Lung (tissue), 12 donors: ENCODE data around the gene OR14A2. TPM values are rescaled to one million over a fixed set of nuclear protein-coding genes. Genes with fewer than 3 reads are reported as not detected.
"Not testable (repeated sequence)": the region's sequence is repeated elsewhere in the genome, so short reads cannot be mapped to it uniquely, and the experiment has no call there.

Source experiments
- ATAC-seq: fragments of 200-7000 bp; cut with Tn5 transposase; one replicate; pipeline ENCODE4 v1.9.1; 2020; ENCODE audit warnings: moderate number of reproducible peaks; ENCODE audit not compliant: insufficient read depth, low FRiP score
- DNase-seq, 3 donors: peaks; one replicate each; pipeline ENCODE4 v3.0.0-alpha.2; 2013 to 2017
- H3K27ac ChIP-seq, 2 donors: one replicate each; pipeline ENCODE4 v1.5.1; 2013; ENCODE audit warnings: mild to moderate bottlenecking in 2 of 2, moderate library complexity in 2 of 2, control low read depth in 1 of 2, inconsistent platforms in 1 of 2, low read depth in 1 of 2, low read length in 1 of 2
- H3K27me3 ChIP-seq, 3 donors: one replicate each; pipeline ENCODE4 v1.5.1; 2013; ENCODE audit warnings: low read length in 2 of 3; ENCODE audit not compliant: control insufficient read depth in 3 of 3, insufficient read depth in 3 of 3
- H3K36me3 ChIP-seq, 4 donors: one replicate each; pipeline ENCODE4 v1.5.1; 2013; ENCODE audit warnings: low read length in 4 of 4, mild to moderate bottlenecking in 1 of 4, moderate library complexity in 1 of 4; ENCODE audit not compliant: control insufficient read depth in 4 of 4, insufficient read depth in 4 of 4
- H3K4me1 ChIP-seq, 5 donors: one replicate each; pipeline ENCODE4 v1.5.1; 2013; ENCODE audit warnings: low read length in 5 of 5, mild to moderate bottlenecking in 2 of 5, moderate library complexity in 1 of 5; ENCODE audit not compliant: control insufficient read depth in 5 of 5, insufficient read depth in 5 of 5
- H3K4me3 ChIP-seq: one replicate; pipeline ENCODE4 v1.5.1; 2013; ENCODE audit warnings: mild to moderate bottlenecking, control low read depth, moderate library complexity
- H3K9ac ChIP-seq, 2 donors: one replicate each; pipeline ENCODE4 v1.5.1; 2013; ENCODE audit warnings: low read length in 2 of 2, control low read depth in 1 of 2; ENCODE audit not compliant: insufficient read depth in 1 of 2
- H3K9me3 ChIP-seq, 4 donors: one replicate each; pipeline ENCODE4 v1.5.1; 2013; ENCODE audit warnings: low read length in 3 of 4, mild to moderate bottlenecking in 1 of 4, moderate library complexity in 1 of 4; ENCODE audit not compliant: control insufficient read depth in 4 of 4, insufficient read depth in 3 of 4
- CTCF ChIP-seq: IDR thresholded peaks from 2 replicates; pipeline ENCODE4 v1.5.1; 2012; ENCODE audit warnings: mild to moderate bottlenecking; ENCODE audit errors: control extremely low read depth, extremely low read depth
- WGBS, 2 donors: extraction: QIAGEN DNeasy Blood & Tissue Kit; methylation state at CpG; one replicate each; pipeline ENCODE4 v1.1.7; 2013; 5-methylcytosine and 5-hydroxymethylcytosine counted together
- polyA plus RNA-seq, 2 donors: library from polyadenylated mRNA; stranded (reverse); fragments of 200-250 nt; gene quantifications; one replicate each; pipeline ENCODE4 v1.2.1, GENCODE V29; 2013
- total RNA-seq, 2 donors: library from RNA; depleted of rRNA in 1 of 2; stranded (reverse); fragments of >200 nt in 1 of 2; gene quantifications; one replicate each; pipeline ENCODE4 v1.2.1, GENCODE V29; 2014 to 2021
- donor health status: control.
- donor health status: control.
- donor health status: Bipolar disorder and iron deficiency.
- donor health status: healthy.
- donor health status: DM: yes; HTN: yes; CAD: no.

The OR14A2 gene
- total and polyA plus RNA-seq, 4 donors = not detected

GRCh38 chr1:247716546-247716945, 31.4 kb downstream of the OR14A2 start, which contains the start of gene OR6F1:
TSS of gene OR6F1 (minus strand) at chr1:247716646. CDS start at chr1:247712755, 3,891 bp downstream.
- Histone ChIP-seq H3K36me3 (no peaks in the 10 kb centered on the region), H3K4me3 (no peak within 1 kb of the TSS), H3K27me3 (no peaks in the 10 kb centered on the region), H3K4me1 (no peaks in the 10 kb centered on the region), H3K9me3 (peaks cover 0 to 6% (median 0%) of the 10 kb centered on the region in 4 donors), H3K27ac (no peak within 1 kb of the TSS), H3K9ac (no peak within 1 kb of the TSS)
- no peak for TF ChIP-seq CTCF
- DNase-seq (no peak), ATAC-seq (no peak)
- WGBS, 2 donors = 80 to 95% methylated on average over 3 of the region's 3 CpGs

- no peaks in the 10 kb centered on the region for H3K36me3 ChIP-seq
Observed at GRCh38 chr1:247713753-247714152, 34.2 kb downstream of the OR14A2 start.

GRCh38 chr1:247710681-247711080, 37.3 kb downstream of the OR14A2 start:
- not testable (repeated sequence) for H3K36me3 ChIP-seq, H3K4me3 ChIP-seq, H3K4me1 ChIP-seq, H3K9me3 ChIP-seq, ATAC-seq, H3K27me3 ChIP-seq, DNase-seq, H3K27ac ChIP-seq, H3K9ac ChIP-seq
- 93 to 95% methylated on average over 8 of the region's 8 CpGs for WGBS, 2 donors

More at GRCh38 chr1:247713753-247714152, 34.2 kb downstream of the OR14A2 start:
- ATAC-seq (no peak), DNase-seq (no peak)
- Histone ChIP-seq H3K27ac (no peak overlapping the region), H3K27me3 (no peaks in the 10 kb centered on the region), H3K4me3 (no peak overlapping the region), H3K9me3 (peaks cover 0 to 4% (median 0%) of the 10 kb centered on the region in 4 donors), H3K9ac (no peak overlapping the region), H3K4me1 (no peaks in the 10 kb centered on the region)
- no peak for TF ChIP-seq CTCF
- 93 to 94% methylated on average over 7 of the region's 7 CpGs for WGBS, 2 donors

GRCh38 chr1:247701338-247701737, 46.6 kb downstream of the OR14A2 start:
- 27 to 39% methylated on average over 1 of the region's 1 CpG for WGBS, 2 donors
- ATAC-seq (no peak), DNase-seq (no peak)
- Histone ChIP-seq H3K27me3 (no peaks in the 10 kb centered on the region), H3K4me1 (no peaks in the 10 kb centered on the region), H3K27ac (no peak overlapping the region), H3K9ac (no peak overlapping the region), H3K9me3 (peaks cover 0 to 12% (median 0%) of the 10 kb centered on the region in 4 donors), H3K4me3 (no peak overlapping the region), H3K36me3 (no peaks in the 10 kb centered on the region)
- no peak for TF ChIP-seq CTCF
